GM13976 (cell line): Measurements from ENCODE around the gene ALPK3.

Experiments used
- DNase-seq: peaks from one replicate; pipeline ENCODE4 v3.0.0; 2012; ENCODE audit warnings: low spot score
- CTCF ChIP-seq: IDR thresholded peaks from 2 replicates; pipeline ENCODE4 v1.5.1; 2012; ENCODE audit warnings: borderline replicate concordance, mild to moderate bottlenecking; ENCODE audit not compliant: insufficient read depth; ENCODE audit errors: extremely low read depth, missing control alignments, control extremely low read depth
- in situ Hi-C: fragments of 300-500 bp; cut with MboI; formaldehyde crosslinking; loops from one replicate; pipeline ENCODE4 v1.12.0; 2022; ENCODE audit warnings: low sequenced_read_pairs, mixed read lengths, inconsistent platforms; ENCODE audit not compliant: unreplicated experiment

The ALPK3 gene

GRCh38 chr15:84795186-84795585 lies 22.0 kb upstream of the ALPK3 start:
- no peak for TF ChIP-seq CTCF
- in situ Hi-C loops = no loop called here
- no peak for DNase-seq

- in situ Hi-C loops = no loop called here
- no peak for DNase-seq
- TF ChIP-seq CTCF = no peak
Observed at GRCh38 chr15:84797212-84797611, 19.9 kb upstream of the ALPK3 start.

GRCh38 chr15:84797801-84798200 lies 19.4 kb upstream of the ALPK3 start:
- in situ Hi-C loops = no loop called here
- no peak for DNase-seq
- no peak for TF ChIP-seq CTCF

GRCh38 chr15:84798436-84798946 lies 18.7 kb upstream of the ALPK3 start:
- no peak for DNase-seq
- in situ Hi-C loops = no loop called here
- no peak for TF ChIP-seq CTCF

- in situ Hi-C loops = no loop called here
- no peak for TF ChIP-seq CTCF
- DNase-seq = no peak
Observed at GRCh38 chr15:84799511-84800187, 17.5 kb upstream of the ALPK3 start.

GRCh38 chr15:84800365-84800806 lies 16.8 kb upstream of the ALPK3 start:
- in situ Hi-C loops = no loop called here
- no peak for DNase-seq
- TF ChIP-seq CTCF = no peak
